HG03196 (cell line): ENCODE results near the gene GPR35.

Source experiments
- ATAC-seq: cut with Tn5 transposase; IDR thresholded peaks from one replicate; pipeline ENCODE4 v1.9.1; 2021; ENCODE audit not compliant: unreplicated experiment

The GPR35 gene, protein sequence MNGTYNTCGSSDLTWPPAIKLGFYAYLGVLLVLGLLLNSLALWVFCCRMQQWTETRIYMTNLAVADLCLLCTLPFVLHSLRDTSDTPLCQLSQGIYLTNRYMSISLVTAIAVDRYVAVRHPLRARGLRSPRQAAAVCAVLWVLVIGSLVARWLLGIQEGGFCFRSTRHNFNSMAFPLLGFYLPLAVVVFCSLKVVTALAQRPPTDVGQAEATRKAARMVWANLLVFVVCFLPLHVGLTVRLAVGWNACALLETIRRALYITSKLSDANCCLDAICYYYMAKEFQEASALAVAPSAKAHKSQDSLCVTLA

DNA sequence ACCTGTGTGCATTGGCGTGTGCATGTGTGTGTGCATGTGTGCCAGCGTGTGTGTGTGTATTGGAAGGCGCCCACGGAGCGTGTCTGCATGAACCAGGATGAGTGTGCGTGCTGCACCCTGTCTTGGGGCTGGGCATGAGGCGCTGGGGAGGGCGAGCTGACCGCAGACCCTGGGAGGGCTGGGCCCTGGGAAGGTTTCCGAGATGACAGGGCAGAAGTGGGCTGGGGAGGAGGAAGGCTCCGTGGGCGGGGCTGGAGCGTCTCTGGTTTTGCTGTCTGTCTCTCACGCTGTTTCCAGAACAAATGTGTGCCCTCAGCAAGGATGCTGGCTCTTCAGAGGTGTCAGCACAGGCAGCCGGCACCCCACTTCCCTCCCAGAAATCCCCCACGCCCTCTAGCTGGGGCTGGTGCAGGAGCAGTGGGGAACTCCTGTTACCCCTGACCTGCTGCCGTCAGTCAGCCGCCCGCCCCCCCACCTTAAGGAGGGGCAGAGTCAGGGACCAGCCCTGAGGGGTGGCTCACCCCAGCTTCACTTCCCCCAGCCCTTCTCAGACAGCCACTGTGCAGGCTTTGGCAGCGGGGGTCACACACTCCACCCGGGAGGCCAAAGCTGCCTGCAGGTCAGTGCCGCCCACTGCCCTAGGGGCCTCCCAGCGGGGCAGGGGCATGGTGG lies at the start of gene GPR35:
Gene GPR35 (plus strand): TSS at position 531 of the 672 bp plus-strand sequence. CDS start 4,473 bp downstream, outside the sequence.
- no peak for ATAC-seq

- no peak for ATAC-seq
These were observed 49.2 kb upstream of the GPR35 start for GRCh38 chr2:240576036-240576435.

DNA sequence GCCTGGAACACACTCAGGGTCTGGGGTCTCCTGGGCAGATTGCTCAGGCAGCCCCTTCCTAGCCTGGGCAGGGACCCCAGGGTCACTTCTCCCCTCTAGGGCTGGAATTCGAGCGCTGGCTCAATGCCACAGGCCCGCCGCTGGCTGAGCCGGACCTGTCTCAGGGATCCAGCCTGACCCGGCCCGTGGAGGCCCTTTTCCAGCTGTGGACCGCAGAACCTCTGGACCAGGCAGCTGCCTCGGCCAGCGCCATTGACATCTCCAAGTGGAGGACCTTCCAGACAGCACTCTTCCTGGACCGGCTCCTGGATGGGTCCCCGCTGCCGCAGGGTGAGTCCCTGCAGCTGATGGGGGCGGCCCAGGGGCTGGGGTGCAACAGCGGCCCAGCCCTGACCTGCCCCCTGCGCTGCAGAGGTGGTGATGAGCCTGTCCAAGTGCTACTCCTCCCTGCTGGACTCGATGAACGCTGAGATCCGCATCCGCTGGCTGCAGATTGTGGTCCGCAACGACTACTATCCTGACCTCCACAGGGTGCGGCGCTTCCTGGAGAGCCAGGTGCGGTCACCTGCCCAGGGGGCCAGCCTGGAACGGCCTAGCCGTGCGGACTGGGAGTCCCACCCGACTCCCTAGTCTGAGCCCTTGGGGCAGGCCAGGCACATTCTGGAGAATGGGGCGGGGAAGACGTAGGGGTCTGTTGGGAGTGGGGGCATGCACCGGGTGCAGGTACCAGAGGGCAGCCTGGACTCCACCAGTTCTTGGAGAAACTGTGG lies 48.7 kb upstream of the GPR35 start:
- ATAC-seq = no peak

DNA sequence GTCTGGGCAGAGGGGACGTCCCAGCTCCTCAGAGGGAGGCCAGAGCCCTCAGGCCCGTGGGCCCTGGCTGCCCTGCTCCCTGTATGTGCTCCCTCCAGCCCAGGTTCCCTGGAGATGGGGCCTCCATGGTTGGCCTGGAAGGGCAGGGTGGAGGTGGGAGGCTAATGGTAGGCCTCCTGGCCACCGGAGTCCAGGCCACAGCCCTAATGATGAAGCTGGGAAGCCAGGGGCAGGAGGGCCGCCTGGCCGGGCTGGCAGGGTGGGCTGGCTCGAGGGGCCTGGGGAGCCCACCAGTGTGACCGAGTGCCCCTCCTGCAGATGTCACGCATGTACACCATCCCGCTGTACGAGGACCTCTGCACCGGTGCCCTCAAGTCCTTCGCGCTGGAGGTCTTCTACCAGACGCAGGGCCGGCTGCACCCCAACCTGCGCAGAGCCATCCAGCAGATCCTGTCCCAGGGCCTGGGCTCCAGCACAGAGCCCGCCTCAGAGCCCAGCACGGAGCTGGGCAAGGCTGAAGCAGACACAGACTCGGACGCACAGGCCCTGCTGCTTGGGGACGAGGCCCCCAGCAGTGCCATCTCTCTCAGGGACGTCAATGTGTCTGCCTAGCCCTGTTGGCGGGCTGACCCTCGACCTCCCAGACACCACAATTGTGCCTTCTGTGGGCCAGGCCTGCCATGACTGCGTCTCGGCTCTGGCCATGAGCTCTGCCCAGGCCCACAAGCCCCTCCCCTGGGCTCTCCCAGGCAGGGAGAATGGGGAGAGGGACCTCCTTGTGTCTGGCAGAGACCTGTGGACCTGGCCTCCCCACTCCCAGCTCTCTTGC lies 47.8 kb upstream of the GPR35 start:
- ATAC-seq = no peak

DNA sequence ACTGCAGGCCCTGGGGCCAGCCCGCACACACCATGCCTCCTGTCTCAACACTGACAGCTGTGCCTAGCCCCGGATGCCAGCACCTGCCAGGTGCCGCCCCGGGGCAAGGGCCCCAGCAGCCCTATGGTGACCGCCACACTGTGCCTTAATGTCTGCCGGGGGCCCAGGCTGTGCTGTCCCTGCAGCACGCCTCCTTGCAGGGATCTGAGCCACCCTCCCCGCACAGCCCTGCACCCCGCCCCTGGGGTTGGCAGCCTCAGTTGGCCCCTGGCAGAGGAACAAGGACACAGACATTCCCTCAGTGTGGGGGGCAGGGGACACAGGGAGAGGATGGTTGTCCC lies 47.2 kb upstream of the GPR35 start:
- no peak for ATAC-seq

GRCh38 chr2:240578488-240578887 lies 46.8 kb upstream of the GPR35 start:
- no peak for ATAC-seq

DNA sequence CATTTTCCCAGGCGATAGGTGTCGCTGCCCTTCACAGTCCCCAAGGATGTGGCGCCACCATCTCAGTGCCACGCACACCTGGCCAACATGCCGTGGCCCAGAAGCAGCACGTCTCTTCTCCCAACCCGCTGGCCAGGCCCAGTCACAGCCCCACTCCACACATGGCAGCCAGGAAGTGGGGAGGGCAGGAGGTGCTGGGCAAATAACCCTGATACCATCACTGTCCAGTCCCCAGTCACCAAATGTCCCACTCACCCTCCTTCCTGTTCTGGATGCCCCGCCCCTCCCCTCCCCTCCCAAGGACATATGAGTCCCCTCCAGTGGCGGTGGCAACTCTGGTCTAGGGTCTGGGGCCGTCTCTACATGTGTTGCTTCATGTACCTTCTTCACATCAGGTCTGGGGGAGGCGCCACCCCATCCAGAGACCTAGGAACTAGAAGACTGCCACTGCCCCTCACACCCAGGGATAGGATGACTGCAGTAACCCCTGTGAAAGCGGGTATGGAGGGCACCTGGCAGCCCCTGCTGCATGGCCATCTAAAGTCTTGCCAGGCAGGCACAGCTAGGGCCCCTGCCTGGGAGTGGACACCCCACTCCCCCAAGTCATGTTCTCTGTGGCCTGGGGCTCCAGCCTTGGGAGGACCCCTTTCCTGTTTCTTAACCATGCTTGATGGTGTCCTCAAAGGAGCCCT lies 46.1 kb upstream of the GPR35 start:
- no peak for ATAC-seq

- ATAC-seq = no peak
These were observed 45.3 kb upstream of the GPR35 start for GRCh38 chr2:240579771-240580614.

DNA sequence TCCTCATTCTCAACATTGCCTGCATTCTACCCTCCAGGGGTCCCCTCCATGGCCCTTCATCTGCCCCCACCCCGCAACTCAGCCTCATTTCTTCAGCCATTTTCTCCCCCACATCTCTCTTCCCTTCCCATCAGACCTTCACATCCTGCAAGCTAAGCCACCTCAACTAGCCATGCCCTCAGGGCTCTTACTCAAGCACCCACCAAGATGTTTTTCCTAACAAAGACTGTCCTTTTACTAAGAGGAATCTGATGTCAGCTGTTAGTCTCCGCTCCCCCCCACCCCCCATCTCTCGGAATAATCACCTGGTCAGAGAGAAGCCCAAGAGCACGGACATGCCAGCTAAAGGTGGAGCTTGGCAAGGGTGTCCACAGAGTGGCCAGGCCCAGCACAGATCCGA lies 43.5 kb upstream of the GPR35 start:
- no peak for ATAC-seq

DNA sequence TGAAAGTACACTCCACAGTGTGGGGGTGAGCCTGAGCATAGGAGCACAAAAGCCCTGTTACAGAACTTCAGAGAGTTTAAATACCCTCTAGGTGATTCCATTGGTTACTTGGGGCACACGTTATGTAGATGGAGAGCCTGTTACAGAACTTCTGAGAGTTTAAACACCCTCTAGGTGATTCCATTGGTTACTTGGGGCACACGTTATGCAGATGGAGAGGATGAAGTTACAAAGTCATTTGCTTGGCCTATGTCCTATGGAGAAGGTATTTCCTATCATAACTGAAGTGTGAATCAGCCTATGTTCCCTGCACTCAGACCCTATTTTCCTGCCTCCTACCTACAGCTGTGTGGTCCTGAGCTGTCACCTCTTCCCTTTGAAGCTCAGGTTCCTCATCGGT lies 42.5 kb upstream of the GPR35 start:
- ATAC-seq = no peak

DNA sequence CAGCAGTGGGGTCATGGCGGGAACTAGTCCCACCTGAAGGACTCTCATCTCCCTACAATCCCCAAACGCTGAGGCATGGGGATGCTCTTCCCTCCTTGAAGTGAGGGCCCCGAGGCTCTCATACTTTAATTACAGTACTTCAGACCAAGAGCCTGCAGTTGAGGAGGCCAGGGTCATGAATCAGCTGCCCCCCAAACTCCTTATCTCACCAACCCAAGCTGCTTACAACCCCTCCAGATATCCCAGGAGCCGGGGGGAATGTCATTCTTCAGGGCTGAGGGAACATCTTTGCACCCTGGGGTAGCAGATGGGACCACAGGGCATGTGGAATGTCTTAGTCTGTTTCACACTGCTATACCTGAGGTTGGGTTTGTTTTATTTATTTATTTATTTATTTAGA lies 41.5 kb upstream of the GPR35 start:
- no peak for ATAC-seq

DNA sequence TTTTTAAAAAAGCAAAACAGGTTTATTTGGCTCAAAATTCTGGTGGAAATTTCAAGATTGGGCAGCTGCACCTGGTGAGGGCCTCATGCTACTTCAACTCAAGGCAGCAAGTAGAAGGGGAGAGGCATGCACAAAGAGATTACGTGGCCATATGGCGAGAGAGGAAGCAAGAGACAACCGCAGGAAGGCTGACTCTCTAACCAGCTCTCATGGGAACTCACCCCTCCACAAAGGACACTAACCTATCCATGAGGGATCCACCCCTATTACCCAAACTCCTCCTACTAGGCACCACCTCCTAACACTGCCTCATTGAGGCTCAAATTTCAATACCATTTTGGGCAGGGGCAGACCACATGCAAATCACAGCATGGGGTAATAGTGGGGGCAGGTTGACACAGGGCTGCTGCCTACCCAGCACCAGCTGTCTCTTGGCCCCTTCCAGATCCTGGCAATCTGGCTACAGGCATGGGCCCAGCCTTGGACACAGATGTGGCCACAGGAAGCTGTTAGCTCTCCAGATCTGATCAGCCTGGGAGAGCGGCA lies 40.7 kb upstream of the GPR35 start:
- ATAC-seq = peak; percentile 57

GRCh38 chr2:240585101-240585500 lies 40.2 kb upstream of the GPR35 start:
- ATAC-seq = peak; percentile 25

- ATAC-seq = no peak
These were observed 39.5 kb upstream of the GPR35 start for GRCh38 chr2:240585681-240586197.

GRCh38 chr2:240586198-240586918 lies 38.9 kb upstream of the GPR35 start, which contains the start of gene CAPN10:
CAPN10 (plus strand) TSS chr2:240586734; CDS start chr2:240586912, 178 bp downstream.
- peak; percentile 60 for ATAC-seq

GRCh38 chr2:240586919-240587800 lies 38.1 kb upstream of the GPR35 start:
- ATAC-seq = peak; percentile 6

GRCh38 chr2:240588006-240588655 lies 37.1 kb upstream of the GPR35 start:
- no peak for ATAC-seq
